Liver (tissue), 3 donors: ENCODE measurements around the gene GALNT16.

Source experiments
- ATF3 ChIP-seq: IDR thresholded peaks from 2 replicates; pipeline ENCODE4 v1.6.1; 2016; ENCODE audit warnings: antibody characterized with exemption
- CTCF ChIP-seq: fragments of 150-350 bp; IDR thresholded peaks from 2 replicates; pipeline ENCODE4 v1.5.1; 2017; ENCODE audit warnings: improper control_type of control experiment, low read depth, low read length; ENCODE audit not compliant: missing input control
- FOXA1 ChIP-seq: IDR thresholded peaks from 2 replicates; pipeline ENCODE4 v1.6.1; 2016; ENCODE audit warnings: antibody characterized with exemption
- FOXA2 ChIP-seq: IDR thresholded peaks from 2 replicates; pipeline ENCODE4 v1.6.1; 2016; ENCODE audit warnings: antibody characterized with exemption
- GABPA ChIP-seq, 2 donors: IDR thresholded peaks in 1 of 2; conservative IDR thresholded peaks in 1 of 2; 2 replicates each; pipeline ENCODE4 v1.6.1; 2016; ENCODE audit warnings: antibody characterized with exemption in 2 of 2, mild to moderate bottlenecking in 1 of 2, moderate library complexity in 1 of 2
- HNF4G ChIP-seq: IDR thresholded peaks from 2 replicates; pipeline ENCODE4 v1.6.1; 2016; ENCODE audit warnings: antibody characterized with exemption
- JUND ChIP-seq, 2 donors: IDR thresholded peaks; 2 replicates each; pipeline ENCODE4 v1.6.1; 2016; ENCODE audit warnings: antibody characterized with exemption in 2 of 2
- RAD21 ChIP-seq, 2 donors: IDR thresholded peaks; 2 replicates each; pipeline ENCODE4 v1.6.1; 2016; ENCODE audit warnings: antibody characterized with exemption in 2 of 2, mild to moderate bottlenecking in 2 of 2
- REST ChIP-seq: IDR thresholded peaks from 2 replicates; pipeline ENCODE4 v1.6.1; 2016; ENCODE audit warnings: antibody characterized with exemption, mild to moderate bottlenecking
- SP1 ChIP-seq: IDR thresholded peaks from 2 replicates; pipeline ENCODE4 v1.6.1; 2018; ENCODE audit warnings: antibody characterized with exemption, mild to moderate bottlenecking
- TAF1 ChIP-seq: conservative IDR thresholded peaks from 2 replicates; pipeline ENCODE4 v1.6.1; 2016; ENCODE audit warnings: antibody characterized with exemption, mild to moderate bottlenecking
- YY1 ChIP-seq: IDR thresholded peaks from 2 replicates; pipeline ENCODE4 v1.6.1; 2016; ENCODE audit warnings: antibody characterized with exemption, mild to moderate bottlenecking
- ZBTB33 ChIP-seq: IDR thresholded peaks from 2 replicates; pipeline ENCODE4 v1.6.1; 2016; ENCODE audit warnings: antibody characterized with exemption
- donor health status: healthy.
- donor health status: healthy.

GRCh38 chr14:69244946-69245345 lies 15.0 kb upstream of the GALNT16 start:
- TF ChIP-seq TAF1 (no peak), SP1 (no peak), CTCF (no peak), FOXA2 (no peak), ATF3 (no peak), FOXA1 (no peak), REST (no peak), JUND (IDR thresholded peaks at IDR 0.05) (no peak), RAD21 (IDR thresholded peaks at IDR 0.05) (no peak), YY1 (no peak), ZBTB33 (no peak), GABPA (IDR thresholded peaks at IDR 0.05 in 1 of 2, conservative IDR thresholded peaks at IDR 0.05 in 1 of 2) (no peak), HNF4G (no peak)
